Activated CD8-positive, alpha-beta T cell treated with anti-CD3 and anti-CD28 coated beads for 36 hours (primary cell): ENCODE results near the gene CXXC5. TPM values are rescaled to one million over a fixed set of nuclear protein-coding genes. Genes with fewer than 3 reads are reported as not detected.

ENCODE experiments used
- ATAC-seq: fragments of 200-7000 bp; cut with Tn5 transposase; one replicate; pipeline ENCODE4 v1.10.0; 2021; ENCODE audit warnings: mild to moderate bottlenecking, moderate library complexity
- CTCF ChIA-PET: fragments of 350-600 bp; sonication (Branson Sonifier 250); formaldehyde crosslinking; loops from one replicate; lab custom pipeline; 2021; ENCODE audit warnings: antibody characterized with exemption; lab: Charles Lee
- POLR2A ChIA-PET: fragments of 350-600 bp; sonication (Branson Sonifier 250); formaldehyde crosslinking; loops from one replicate; lab custom pipeline; 2021; ENCODE audit warnings: antibody characterized with exemption; lab: Charles Lee
- DNase-seq: peaks from one replicate; pipeline ENCODE4 v3.0.0-alpha.2; 2020
- H3K27ac Mint-ChIP-seq: one replicate; pipeline ENCODE4 v1.8.0; 2021; ENCODE audit warnings: mild to moderate bottlenecking, mixed read lengths
- H3K27me3 Mint-ChIP-seq: one replicate; pipeline ENCODE4 v1.8.0; 2021; ENCODE audit warnings: mixed read lengths
- H3K36me3 Mint-ChIP-seq: one replicate; pipeline ENCODE4 v1.8.0; 2021; ENCODE audit warnings: low read depth, mixed read lengths
- H3K4me1 Mint-ChIP-seq: one replicate; pipeline ENCODE4 v1.8.0; 2021; ENCODE audit warnings: low read depth, mixed read lengths
- H3K4me3 Mint-ChIP-seq: one replicate; pipeline ENCODE4 v1.8.0; 2021; ENCODE audit warnings: mild to moderate bottlenecking, moderate library complexity, mixed read lengths
- H3K9me3 Mint-ChIP-seq: one replicate; pipeline ENCODE4 v1.8.0; 2021; ENCODE audit warnings: mixed read lengths
- CTCF ChIP-seq: fragments of 200-600 bp; IDR thresholded peaks from one replicate; pipeline ENCODE4 v1.8.0; 2022; ENCODE audit warnings: antibody characterized with exemption, mild to moderate bottlenecking
- intact Hi-C: fragments of 100-400 bp; cut with micrococcal nuclease; formaldehyde crosslinking; loops from one replicate; pipeline ENCODE4 v1.10.0; 2022
- total RNA-seq, 2 experiments: library from RNA; stranded (reverse); gene quantifications; one replicate each; pipeline ENCODE4 v1.2.3, GENCODE V29; 2021

CXXC5 gene
- total RNA-seq, 2 experiments from 2014 or later: 3.5 to 4.3 TPM

- H3K36me3 Mint-ChIP-seq: no peaks in the 10 kb centered on the region
- ChIA-PET POLR2A (interaction anchor here (1.1 kb wide), 1 partner anchor 9 kb away, joined by 3 read pairs; no protein-coding TSS in a partner anchor), CTCF (interaction anchor here (0.7 to 1.6 kb wide), 5 partner anchors 10 to 99 kb away, joined by 3 to 5 read pairs (median 4); partner anchors contain the start of gene CXXC5)
- no peaks in the 10 kb centered on the region for H3K9me3 Mint-ChIP-seq
- H3K4me1 Mint-ChIP-seq: peaks cover 9% of the 10 kb centered on the region
- peak; percentile 28 for ATAC-seq
- no peaks in the 10 kb centered on the region for H3K27me3 Mint-ChIP-seq
- H3K27ac Mint-ChIP-seq: no peak overlapping the region
- TF ChIP-seq CTCF: no peak
- no peak overlapping the region for H3K4me3 Mint-ChIP-seq
- no peak for DNase-seq
- intact Hi-C loops: no loop called here
Observed at GRCh38 chr5:139675825-139676224, 27.7 kb downstream of the CXXC5 start.

DNA sequence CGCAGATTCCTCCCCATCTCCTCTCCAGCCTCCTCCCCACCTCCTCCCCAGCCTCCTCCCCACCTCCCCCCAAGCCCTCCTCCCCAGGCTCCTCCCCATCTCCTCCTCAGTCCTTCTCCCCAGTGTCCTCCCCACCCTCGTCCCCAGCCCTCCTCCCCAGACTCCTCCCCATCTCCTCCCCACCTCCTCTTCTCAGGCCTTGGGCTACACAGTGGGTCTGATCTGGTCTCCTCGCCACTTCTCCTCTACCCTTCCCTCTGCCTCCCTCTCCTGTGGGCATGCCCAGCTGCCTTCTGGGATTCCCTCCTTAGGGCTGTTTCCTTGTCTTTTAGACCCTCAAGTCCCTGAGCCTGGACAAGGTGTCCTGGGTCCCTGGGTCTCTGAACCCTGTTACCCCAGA is 28.3 kb downstream of the CXXC5 start:
- Mint-ChIP-seq H3K36me3 (no peaks in the 10 kb centered on the region), H3K9me3 (no peaks in the 10 kb centered on the region), H3K4me3 (no peak overlapping the region), H3K27ac (no peak overlapping the region), H3K4me1 (peaks cover 4% of the 10 kb centered on the region), H3K27me3 (no peaks in the 10 kb centered on the region)
- no peak for TF ChIP-seq CTCF
- intact Hi-C loops: no loop called here
- DNase-seq (no peak), ATAC-seq (no peak)
- ChIA-PET CTCF (interaction anchor here (1.3 kb wide), 1 partner anchor 14 kb away, joined by 3 read pairs; no protein-coding TSS in a partner anchor), POLR2A (no interaction called here)

DNA sequence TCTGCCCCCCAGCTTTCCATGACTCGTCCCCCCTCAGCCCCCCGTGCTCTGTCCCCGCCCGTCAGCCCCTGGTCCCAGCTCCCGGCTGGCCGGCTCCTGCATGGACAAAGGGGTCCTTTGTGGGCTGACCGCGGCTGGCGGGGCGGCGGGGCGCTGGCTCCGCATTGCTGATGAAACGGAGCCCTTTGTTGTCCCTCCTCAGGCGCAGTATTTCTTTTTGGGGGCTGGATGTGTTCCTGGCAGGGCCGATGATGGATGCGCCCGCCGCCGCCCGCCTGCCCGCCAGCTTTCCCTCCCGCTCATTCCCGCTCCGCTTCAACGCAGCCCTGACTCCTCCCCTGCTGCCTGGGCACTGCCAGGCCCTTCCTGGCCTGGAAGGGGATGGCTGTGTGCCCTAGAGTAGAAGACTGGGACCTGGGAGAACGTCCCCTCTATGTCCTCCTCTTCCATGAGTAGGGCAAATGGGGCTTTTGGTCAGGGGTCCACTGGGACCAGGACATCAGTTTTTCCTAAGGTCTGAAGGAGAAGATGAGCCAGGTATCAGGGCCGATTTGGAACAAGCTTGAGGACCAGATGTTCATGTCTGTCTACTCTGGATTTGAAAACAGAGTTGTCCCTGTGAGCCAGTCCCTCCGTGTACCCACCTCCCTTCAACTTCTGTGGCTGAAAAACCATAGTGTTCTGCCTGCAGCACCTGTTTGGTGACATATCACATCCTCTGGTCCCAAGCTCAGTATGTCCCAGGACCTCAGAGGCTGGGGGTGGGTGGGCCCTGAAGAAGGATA is 29.0 kb downstream of the CXXC5 start:
- no peak overlapping the region for H3K27ac Mint-ChIP-seq
- no peaks in the 10 kb centered on the region for H3K4me1 Mint-ChIP-seq
- H3K36me3 Mint-ChIP-seq: no peaks in the 10 kb centered on the region
- intact Hi-C loops: no loop called here
- no peak overlapping the region for H3K4me3 Mint-ChIP-seq
- no peaks in the 10 kb centered on the region for H3K9me3 Mint-ChIP-seq
- DNase-seq (no peak), ATAC-seq (no peak)
- POLR2A ChIA-PET: interaction anchor here (1.0 to 1.4 kb wide), 2 partner anchors 11 to 41 kb away, joined by 3 to 7 read pairs; no protein-coding TSS in a partner anchor
- no peaks in the 10 kb centered on the region for H3K27me3 Mint-ChIP-seq
- CTCF ChIA-PET: interaction anchor here (1.0 to 3.2 kb wide), 3 partner anchors 10 to 292 kb away, joined by 3 to 15 read pairs (median 4); no protein-coding TSS in a partner anchor
- no peak for TF ChIP-seq CTCF

GRCh38 chr5:139677736-139678613 is 29.8 kb downstream of the CXXC5 start:
- POLR2A ChIA-PET: interaction anchor here (1.0 to 1.4 kb wide), 3 partner anchors 12 to 42 kb away, joined by 3 to 7 read pairs (median 3); no protein-coding TSS in a partner anchor
- Mint-ChIP-seq H3K9me3 (no peaks in the 10 kb centered on the region), H3K36me3 (no peaks in the 10 kb centered on the region), H3K27me3 (no peaks in the 10 kb centered on the region), H3K4me3 (no peak overlapping the region), H3K27ac (no peak overlapping the region), H3K4me1 (no peaks in the 10 kb centered on the region)
- intact Hi-C loops: no loop called here
- ATAC-seq (no peak), DNase-seq (no peak)
- TF ChIP-seq CTCF: no peak
- CTCF ChIA-PET: interaction anchor here (1.0 to 3.2 kb wide), 4 partner anchors 9 to 291 kb away, joined by 3 to 15 read pairs (median 4); no protein-coding TSS in a partner anchor
